ENCODE results near the gene PRKCZ.

GRCh38 chr1:2159124-2159523 lies 108.9 kb downstream of the PRKCZ start:
- TF ChIP-seq CTCF (IDR thresholded peaks at IDR 0.05) (no peak), EZH2 (IDR thresholded peaks at IDR 0.05) (no peak)

All from neural progenitor cell (in vitro differentiated cells).